Endothelial cell of umbilical vein (primary cell): Measurements from ENCODE around the gene EPHA4.

Experiments
- EZH2 ChIP-seq: IDR thresholded peaks from 2 replicates; pipeline ENCODE4 v1.6.1; 2012; ENCODE audit warnings: borderline replicate concordance, low read depth, mild to moderate bottlenecking, moderate library complexity, low read length, inconsistent platforms; ENCODE audit not compliant: severe bottlenecking
- FOS ChIP-seq: IDR thresholded peaks from 2 replicates; pipeline ENCODE4 v1.6.1; 2011; ENCODE audit warnings: mild to moderate bottlenecking, low read length, moderate library complexity, borderline replicate concordance; ENCODE audit not compliant: insufficient read depth
- GATA2 ChIP-seq: IDR thresholded peaks from 2 replicates; pipeline ENCODE4 v1.7.0; 2011; ENCODE audit warnings: low read depth, mild to moderate bottlenecking, moderate library complexity, mixed read lengths, low read length; ENCODE audit not compliant: insufficient read length, insufficient read depth
- JUN ChIP-seq: IDR thresholded peaks from 2 replicates; pipeline ENCODE4 v1.6.1; 2011; ENCODE audit warnings: borderline replicate concordance, low read depth; ENCODE audit not compliant: insufficient read length, insufficient read depth
- MYC ChIP-seq: IDR thresholded peaks from one replicate; pipeline ENCODE4 v1.6.1; 2011; ENCODE audit warnings: mild to moderate bottlenecking, low read depth, low read length
- POLR2A ChIP-seq: IDR thresholded peaks from 2 replicates; pipeline ENCODE4 v1.6.1; 2012; ENCODE audit warnings: low read depth, mild to moderate bottlenecking, control low read depth, low read length
- POLR2AphosphoS5 ChIP-seq: IDR thresholded peaks from 2 replicates; pipeline ENCODE4 v1.6.1; 2012; ENCODE audit warnings: low read depth, mild to moderate bottlenecking, control low read depth, low read length, moderate library complexity; ENCODE audit not compliant: insufficient read depth
- TF ChIP-seq, protein P1 (sequence below), 2 donors: IDR thresholded peaks; 1 replicate in 1 of 2; 2 replicates in 1 of 2; pipeline ENCODE4 v1.5.1; 2011; ENCODE audit warnings: low read length in 2 of 2, mild to moderate bottlenecking in 2 of 2, moderate library complexity in 2 of 2, control low read depth in 1 of 2, inconsistent platforms in 1 of 2, low read depth in 1 of 2; ENCODE audit not compliant: insufficient read depth in 1 of 2; ENCODE audit errors: extremely low read depth in 1 of 2
- TF ChIP-seq, protein P2 (sequence below): IDR thresholded peaks from 2 replicates; pipeline ENCODE4 v1.6.1; 2011; ENCODE audit not compliant: insufficient read depth, insufficient read length

DNA sequence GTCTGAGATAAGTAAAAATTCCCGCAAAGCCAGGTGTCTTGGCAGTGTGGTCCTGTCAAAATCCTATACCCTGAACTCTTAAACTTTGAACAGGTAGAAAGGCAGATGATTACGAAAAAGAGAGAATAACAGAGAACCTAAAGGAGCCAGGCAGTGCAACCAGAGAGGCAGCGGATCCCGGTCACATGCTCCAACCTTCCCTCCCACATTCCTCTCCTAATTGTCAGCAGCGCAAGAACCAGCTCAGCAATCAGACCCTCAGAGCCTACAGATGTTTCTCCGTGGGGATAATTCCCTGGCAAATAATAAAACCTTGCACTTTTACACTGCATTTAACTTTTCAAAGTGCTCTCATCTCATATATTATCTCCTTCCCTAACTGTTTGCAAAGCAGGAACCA is 124.8 kb downstream of the EPHA4 start:
- TF ChIP-seq, protein P1, sequence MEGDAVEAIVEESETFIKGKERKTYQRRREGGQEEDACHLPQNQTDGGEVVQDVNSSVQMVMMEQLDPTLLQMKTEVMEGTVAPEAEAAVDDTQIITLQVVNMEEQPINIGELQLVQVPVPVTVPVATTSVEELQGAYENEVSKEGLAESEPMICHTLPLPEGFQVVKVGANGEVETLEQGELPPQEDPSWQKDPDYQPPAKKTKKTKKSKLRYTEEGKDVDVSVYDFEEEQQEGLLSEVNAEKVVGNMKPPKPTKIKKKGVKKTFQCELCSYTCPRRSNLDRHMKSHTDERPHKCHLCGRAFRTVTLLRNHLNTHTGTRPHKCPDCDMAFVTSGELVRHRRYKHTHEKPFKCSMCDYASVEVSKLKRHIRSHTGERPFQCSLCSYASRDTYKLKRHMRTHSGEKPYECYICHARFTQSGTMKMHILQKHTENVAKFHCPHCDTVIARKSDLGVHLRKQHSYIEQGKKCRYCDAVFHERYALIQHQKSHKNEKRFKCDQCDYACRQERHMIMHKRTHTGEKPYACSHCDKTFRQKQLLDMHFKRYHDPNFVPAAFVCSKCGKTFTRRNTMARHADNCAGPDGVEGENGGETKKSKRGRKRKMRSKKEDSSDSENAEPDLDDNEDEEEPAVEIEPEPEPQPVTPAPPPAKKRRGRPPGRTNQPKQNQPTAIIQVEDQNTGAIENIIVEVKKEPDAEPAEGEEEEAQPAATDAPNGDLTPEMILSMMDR (IDR thresholded peaks at IDR 0.05; ENCODE audit: extremely low read depth in 1 of 2, insufficient read depth in 1 of 2, low read depth in 1 of 2, low read length in 2 of 2) = no peak
- TF ChIP-seq, protein P2, sequence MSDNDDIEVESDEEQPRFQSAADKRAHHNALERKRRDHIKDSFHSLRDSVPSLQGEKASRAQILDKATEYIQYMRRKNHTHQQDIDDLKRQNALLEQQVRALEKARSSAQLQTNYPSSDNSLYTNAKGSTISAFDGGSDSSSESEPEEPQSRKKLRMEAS = no peak
- TF ChIP-seq EZH2 = no peak
- no peak for TF ChIP-seq MYC
- TF ChIP-seq POLR2AphosphoS5 = no peak
- TF ChIP-seq FOS = no peak
- TF ChIP-seq POLR2A = no peak
- no peak for TF ChIP-seq JUN
- no peak for TF ChIP-seq GATA2
